Measurements from ENCODE around the gene MAX. TPM values are rescaled to one million over a fixed set of nuclear protein-coding genes. Genes with fewer than 3 reads are reported as not detected.

Gene MAX
- total RNA-seq, 1 donor from 2014 or later = 22.2 TPM

DNA sequence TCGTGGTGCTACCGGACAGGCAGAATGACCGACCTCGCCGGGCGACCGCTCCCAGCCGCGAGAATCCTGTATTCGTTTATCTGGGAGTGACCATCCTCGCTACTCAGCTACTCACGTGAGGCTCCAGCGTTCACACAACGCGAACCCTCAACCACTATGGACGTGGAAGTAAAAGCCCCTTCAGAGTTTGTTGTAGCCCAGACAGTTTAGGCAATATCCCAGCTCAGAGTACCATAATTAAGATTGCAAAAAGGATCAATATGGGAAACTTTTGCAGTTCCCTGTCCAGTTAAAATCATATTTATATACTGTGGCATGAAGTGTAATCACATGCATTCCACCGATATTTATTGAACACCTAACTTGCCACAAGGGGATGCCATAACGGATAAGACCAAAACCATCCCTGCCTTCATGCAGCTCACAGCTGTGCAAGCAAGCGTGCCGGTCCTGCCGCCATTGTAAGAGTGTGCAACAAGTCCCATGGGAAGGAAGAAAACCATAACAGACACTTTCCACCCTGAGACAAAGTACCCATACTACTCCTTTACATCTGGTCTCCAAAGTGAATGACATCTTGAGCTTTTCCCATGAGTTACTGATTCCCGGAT lies 938 bp upstream of the MAX start:
- H3K9me3 ChIP-seq (ENCODE audit: low read depth) = no peaks in the 10 kb centered on the region
- Mint-ChIP-seq H3K4me3 (peak overlapping the region; percentile 96), H3K36me3 (peaks cover 2% of the 10 kb centered on the region), H3K4me1 (peaks cover 13% of the 10 kb centered on the region), H3K9me3 (no peaks in the 10 kb centered on the region), H3K27me3 (ENCODE audit: insufficient read depth, low read depth) (peaks cover 7% of the 10 kb centered on the region), H3K27ac (no peak overlapping the region)
- H3K79me2 ChIP-seq (ENCODE audit: low read depth) = peaks cover 28% of the 10 kb centered on the region
- H3K27me3 ChIP-seq = peaks cover 13% of the 10 kb centered on the region
- no peaks in the 10 kb centered on the region for H3K36me3 ChIP-seq
- no peak overlapping the region for H3K9ac ChIP-seq
- peak overlapping the region; percentile 90 for H2AFZ ChIP-seq (replicated peaks)
- DNase-seq (ENCODE audit: low spot score) = peak; percentile 47
- peaks cover 7% of the 10 kb centered on the region for H3K4me1 ChIP-seq
- no peaks in the 10 kb centered on the region for H4K20me1 ChIP-seq (ENCODE audit: low read depth)
- no peaks in the 10 kb centered on the region for H3F3A ChIP-seq (ENCODE audit: low read depth)
- no peak overlapping the region for H3K27ac ChIP-seq
- peak overlapping the region; percentile 90 for H3K4me2 ChIP-seq
- TF ChIP-seq CTCF (IDR thresholded peaks at IDR 0.05) (peak; percentile 16), EZH2 (IDR thresholded peaks at IDR 0.05) (no peak), EZH2phosphoT487 (IDR thresholded peaks at IDR 0.05) (no peak)
- peak overlapping the region; percentile 54 for H3K4me3 ChIP-seq

GRCh38 chr14:65101631-65102440 lies 481 bp downstream of the MAX start:
- Histone ChIP-seq H3K9me3 (ENCODE audit: low read depth) (no peaks in the 10 kb centered on the region), H3K79me2 (ENCODE audit: low read depth) (peaks cover 36% of the 10 kb centered on the region), H3K4me3 (peak overlapping the region; percentile 92), H2AFZ (replicated peaks) (peak overlapping the region; percentile 9), H3K9ac (peak overlapping the region; percentile 74), H3K4me1 (peaks cover 7% of the 10 kb centered on the region), H3F3A (ENCODE audit: low read depth) (no peaks in the 10 kb centered on the region), H3K4me2 (peak overlapping the region; percentile 93), H4K20me1 (ENCODE audit: low read depth) (peaks cover 4% of the 10 kb centered on the region), H3K27ac (peak overlapping the region; percentile 59), H3K36me3 (no peaks in the 10 kb centered on the region), H3K27me3 (peaks cover 13% of the 10 kb centered on the region)
- Mint-ChIP-seq H3K27me3 (ENCODE audit: insufficient read depth, low read depth) (peaks cover 7% of the 10 kb centered on the region), H3K4me1 (peaks cover 13% of the 10 kb centered on the region), H3K27ac (peak overlapping the region; percentile 84), H3K36me3 (peaks cover 2% of the 10 kb centered on the region), H3K4me3 (peak overlapping the region; percentile 96), H3K9me3 (no peaks in the 10 kb centered on the region)
- TF ChIP-seq CTCF (IDR thresholded peaks at IDR 0.05) (no peak), EZH2phosphoT487 (IDR thresholded peaks at IDR 0.05) (no peak), EZH2 (IDR thresholded peaks at IDR 0.05) (no peak)
- peak; percentile 65 for DNase-seq (ENCODE audit: low spot score)

GRCh38 chr14:65100922-65101541 lies 1.3 kb downstream of the MAX start:
- Mint-ChIP-seq H3K9me3 (no peaks in the 10 kb centered on the region), H3K27ac (no peak overlapping the region), H3K4me3 (peak overlapping the region; percentile 96), H3K27me3 (ENCODE audit: insufficient read depth, low read depth) (peaks cover 7% of the 10 kb centered on the region), H3K36me3 (peaks cover 2% of the 10 kb centered on the region), H3K4me1 (peaks cover 13% of the 10 kb centered on the region)
- H3F3A ChIP-seq (ENCODE audit: low read depth) = no peaks in the 10 kb centered on the region
- peak overlapping the region; percentile 93 for H3K4me2 ChIP-seq
- peaks cover 7% of the 10 kb centered on the region for H3K4me1 ChIP-seq
- no peak overlapping the region for H2AFZ ChIP-seq (replicated peaks)
- H3K79me2 ChIP-seq (ENCODE audit: low read depth) = peaks cover 41% of the 10 kb centered on the region
- TF ChIP-seq CTCF (IDR thresholded peaks at IDR 0.05) (no peak), EZH2phosphoT487 (IDR thresholded peaks at IDR 0.05) (no peak), EZH2 (IDR thresholded peaks at IDR 0.05) (no peak)
- no peak for DNase-seq (ENCODE audit: low spot score)
- H3K27ac ChIP-seq = no peak overlapping the region
- H3K9me3 ChIP-seq (ENCODE audit: low read depth) = no peaks in the 10 kb centered on the region
- H3K27me3 ChIP-seq = peaks cover 13% of the 10 kb centered on the region
- H3K4me3 ChIP-seq = peak overlapping the region; percentile 92
- H4K20me1 ChIP-seq (ENCODE audit: low read depth) = peaks cover 9% of the 10 kb centered on the region
- no peaks in the 10 kb centered on the region for H3K36me3 ChIP-seq
- H3K9ac ChIP-seq = peak overlapping the region; percentile 74

Data from neural progenitor cell (in vitro differentiated cells).